ENCODE measurements around the gene EDIL3. TPM values are rescaled to one million over a fixed set of nuclear protein-coding genes. Genes with fewer than 3 reads are reported as not detected.
"Not testable (repeated sequence)": the region's sequence is repeated elsewhere in the genome, so short reads cannot be mapped to it uniquely, and the experiment has no call there.

EDIL3 gene
- total RNA-seq, 2 experiments from 2014 or later, result not detected

- H3K36me3 Mint-ChIP-seq (ENCODE audit: low read depth), result no peaks in the 10 kb centered on the region
Observed at GRCh38 chr5:84184857-84185256, 199.8 kb downstream of the EDIL3 start.

GRCh38 chr5:84181093-84181492 lies 203.6 kb downstream of the EDIL3 start:
- ChIA-PET CTCF (no interaction called here), POLR2A (no interaction called here)
- no peaks in the 10 kb centered on the region for H3K27me3 Mint-ChIP-seq (ENCODE audit: low read depth)
- H3K4me1 Mint-ChIP-seq (ENCODE audit: low read depth), result no peaks in the 10 kb centered on the region
- no peak for DNase-seq
- no peaks in the 10 kb centered on the region for H3K36me3 Mint-ChIP-seq (ENCODE audit: low read depth)
- no peak overlapping the region for H3K27ac Mint-ChIP-seq
- H3K4me3 Mint-ChIP-seq, result no peak overlapping the region
- no peaks in the 10 kb centered on the region for H3K9me3 Mint-ChIP-seq (ENCODE audit: insufficient read depth)
- no peak for ATAC-seq

More at GRCh38 chr5:84184857-84185256, 199.8 kb downstream of the EDIL3 start:
- Mint-ChIP-seq H3K9me3 (ENCODE audit: insufficient read depth) (no peaks in the 10 kb centered on the region), H3K4me3 (no peak overlapping the region), H3K4me1 (ENCODE audit: low read depth) (no peaks in the 10 kb centered on the region), H3K27ac (no peak overlapping the region), H3K27me3 (ENCODE audit: low read depth) (no peaks in the 10 kb centered on the region)
- ATAC-seq (no peak), DNase-seq (no peak)
- ChIA-PET CTCF (no interaction called here), POLR2A (no interaction called here)

- Mint-ChIP-seq H3K27me3 (ENCODE audit: low read depth) (no peaks in the 10 kb centered on the region), H3K4me3 (no peak overlapping the region), H3K27ac (no peak overlapping the region), H3K36me3 (ENCODE audit: low read depth) (no peaks in the 10 kb centered on the region), H3K4me1 (ENCODE audit: low read depth) (no peaks in the 10 kb centered on the region), H3K9me3 (ENCODE audit: insufficient read depth) (no peaks in the 10 kb centered on the region)
- no peak for ATAC-seq
- no peak for DNase-seq
- ChIA-PET CTCF (no interaction called here), POLR2A (no interaction called here)
Observed at GRCh38 chr5:84168841-84169240, 215.8 kb downstream of the EDIL3 start.

- POLR2A ChIA-PET, result no interaction called here
Observed at GRCh38 chr5:84163671-84164070, 221.0 kb downstream of the EDIL3 start.

GRCh38 chr5:84162695-84163094 lies 222.0 kb downstream of the EDIL3 start:
- Mint-ChIP-seq H3K27me3 (ENCODE audit: low read depth) (no peaks in the 10 kb centered on the region), H3K4me1 (ENCODE audit: low read depth) (no peaks in the 10 kb centered on the region), H3K36me3 (ENCODE audit: low read depth) (no peaks in the 10 kb centered on the region), H3K4me3 (no peak overlapping the region), H3K27ac (no peak overlapping the region), H3K9me3 (ENCODE audit: insufficient read depth) (no peaks in the 10 kb centered on the region)
- POLR2A ChIA-PET, result no interaction called here
- no peak for DNase-seq
- CTCF ChIA-PET, result no interaction called here
- ATAC-seq, result no peak

More at GRCh38 chr5:84163671-84164070, 221.0 kb downstream of the EDIL3 start:
- no peak overlapping the region for H3K4me3 Mint-ChIP-seq
- no peaks in the 10 kb centered on the region for H3K36me3 Mint-ChIP-seq (ENCODE audit: low read depth)
- H3K27me3 Mint-ChIP-seq (ENCODE audit: low read depth), result no peaks in the 10 kb centered on the region
- no peaks in the 10 kb centered on the region for H3K4me1 Mint-ChIP-seq (ENCODE audit: low read depth)
- H3K9me3 Mint-ChIP-seq (ENCODE audit: insufficient read depth), result no peaks in the 10 kb centered on the region
- ATAC-seq (no peak), DNase-seq (no peak)
- H3K27ac Mint-ChIP-seq, result no peak overlapping the region
- CTCF ChIA-PET, result no interaction called here

- H3K9me3 Mint-ChIP-seq (ENCODE audit: insufficient read depth); POLR2A ChIA-PET; ATAC-seq; H3K36me3 Mint-ChIP-seq (ENCODE audit: low read depth); H3K27ac Mint-ChIP-seq; H3K4me1 Mint-ChIP-seq (ENCODE audit: low read depth); DNase-seq; CTCF ChIA-PET; H3K4me3 Mint-ChIP-seq; H3K27me3 Mint-ChIP-seq (ENCODE audit: low read depth): not testable (repeated sequence)
Observed at GRCh38 chr5:84160650-84161049, 224.0 kb downstream of the EDIL3 start.

GRCh38 chr5:84149094-84149493 lies 235.6 kb downstream of the EDIL3 start:
- H3K9me3 Mint-ChIP-seq (ENCODE audit: insufficient read depth), result no peaks in the 10 kb centered on the region
- ChIA-PET CTCF (no interaction called here), POLR2A (no interaction called here)
- H3K4me3 Mint-ChIP-seq, result no peak overlapping the region
- H3K4me1 Mint-ChIP-seq (ENCODE audit: low read depth), result no peaks in the 10 kb centered on the region
- no peaks in the 10 kb centered on the region for H3K27me3 Mint-ChIP-seq (ENCODE audit: low read depth)
- H3K27ac Mint-ChIP-seq, result no peak overlapping the region
- ATAC-seq (no peak), DNase-seq (no peak)
- no peaks in the 10 kb centered on the region for H3K36me3 Mint-ChIP-seq (ENCODE audit: low read depth)

- DNase-seq, result no peak
- Mint-ChIP-seq H3K9me3 (ENCODE audit: insufficient read depth) (no peaks in the 10 kb centered on the region), H3K27me3 (ENCODE audit: low read depth) (no peaks in the 10 kb centered on the region), H3K27ac (no peak overlapping the region), H3K36me3 (ENCODE audit: low read depth) (no peaks in the 10 kb centered on the region), H3K4me3 (no peak overlapping the region), H3K4me1 (ENCODE audit: low read depth) (no peaks in the 10 kb centered on the region)
- no peak for ATAC-seq
- POLR2A ChIA-PET, result no interaction called here
- CTCF ChIA-PET, result no interaction called here
Observed at GRCh38 chr5:84148651-84149050, 236.0 kb downstream of the EDIL3 start.

- Mint-ChIP-seq H3K36me3 (ENCODE audit: low read depth) (no peaks in the 10 kb centered on the region), H3K4me1 (ENCODE audit: low read depth) (no peaks in the 10 kb centered on the region), H3K9me3 (ENCODE audit: insufficient read depth) (no peaks in the 10 kb centered on the region), H3K27ac (no peak overlapping the region), H3K4me3 (no peak overlapping the region), H3K27me3 (ENCODE audit: low read depth) (no peaks in the 10 kb centered on the region)
- no peak for ATAC-seq
- no peak for DNase-seq
- ChIA-PET CTCF (no interaction called here), POLR2A (no interaction called here)
Observed at GRCh38 chr5:84137541-84137940, 247.1 kb downstream of the EDIL3 start.

- POLR2A ChIA-PET, result no interaction called here
- Mint-ChIP-seq H3K9me3 (ENCODE audit: insufficient read depth) (no peaks in the 10 kb centered on the region), H3K27me3 (ENCODE audit: low read depth) (no peaks in the 10 kb centered on the region), H3K27ac (no peak overlapping the region), H3K36me3 (ENCODE audit: low read depth) (no peaks in the 10 kb centered on the region), H3K4me1 (ENCODE audit: low read depth) (no peaks in the 10 kb centered on the region), H3K4me3 (no peak overlapping the region)
- ATAC-seq, result no peak
- no peak for DNase-seq
- CTCF ChIA-PET, result no interaction called here
Observed at GRCh38 chr5:84131372-84131771, 253.3 kb downstream of the EDIL3 start.

GRCh38 chr5:84130006-84130580 lies 254.6 kb downstream of the EDIL3 start:
- H3K27me3 Mint-ChIP-seq (ENCODE audit: low read depth), result no peaks in the 10 kb centered on the region
- H3K4me1 Mint-ChIP-seq (ENCODE audit: low read depth), result no peaks in the 10 kb centered on the region
- H3K36me3 Mint-ChIP-seq (ENCODE audit: low read depth), result no peaks in the 10 kb centered on the region
- ATAC-seq, result no peak
- H3K9me3 Mint-ChIP-seq (ENCODE audit: insufficient read depth), result no peaks in the 10 kb centered on the region
- H3K4me3 Mint-ChIP-seq, result no peak overlapping the region
- DNase-seq, result no peak
- CTCF ChIA-PET, result no interaction called here
- POLR2A ChIA-PET, result no interaction called here
- H3K27ac Mint-ChIP-seq, result no peak overlapping the region

- ChIA-PET CTCF (no interaction called here), POLR2A (no interaction called here)
- Mint-ChIP-seq H3K9me3 (ENCODE audit: insufficient read depth) (no peaks in the 10 kb centered on the region), H3K4me3 (no peak overlapping the region), H3K4me1 (ENCODE audit: low read depth) (no peaks in the 10 kb centered on the region), H3K27me3 (ENCODE audit: low read depth) (no peaks in the 10 kb centered on the region), H3K27ac (no peak overlapping the region), H3K36me3 (ENCODE audit: low read depth) (no peaks in the 10 kb centered on the region)
- ATAC-seq, result no peak
- no peak for DNase-seq
Observed at GRCh38 chr5:84125216-84125615, 259.5 kb downstream of the EDIL3 start.

GRCh38 chr5:84119252-84119651 lies 265.4 kb downstream of the EDIL3 start:
- H3K27me3 Mint-ChIP-seq (ENCODE audit: low read depth), result no peaks in the 10 kb centered on the region
- H3K9me3 Mint-ChIP-seq (ENCODE audit: insufficient read depth), result no peaks in the 10 kb centered on the region
- POLR2A ChIA-PET, result no interaction called here
- DNase-seq (no peak), ATAC-seq (no peak)
- H3K27ac Mint-ChIP-seq, result no peak overlapping the region
- H3K4me3 Mint-ChIP-seq, result no peak overlapping the region
- CTCF ChIA-PET, result no interaction called here
- H3K4me1 Mint-ChIP-seq (ENCODE audit: low read depth), result no peaks in the 10 kb centered on the region
- no peaks in the 10 kb centered on the region for H3K36me3 Mint-ChIP-seq (ENCODE audit: low read depth)

Data from activated CD8-positive, alpha-beta T cell treated with anti-CD3 and anti-CD28 coated beads, Interleukin-2, amount 10 ng/mL, durations not matched to agents 7 days and 5 days (primary cell).